Neuronal stem cell (in vitro differentiated cells): ENCODE results near the gene THOC6.

ENCODE experiments used
- DNase-seq: peaks from one replicate; pipeline ENCODE4 v3.0.0-alpha.2; 2013; ENCODE audit warnings: low spot score
- H2AFZ ChIP-seq: one replicate; pipeline ENCODE4 v1.6.1; 2013; ENCODE audit warnings: mild to moderate bottlenecking, low read length, inconsistent platforms
- H2AK5ac ChIP-seq: 2 replicates; pipeline ENCODE4 v1.6.1; 2013; ENCODE audit warnings: low read depth, mild to moderate bottlenecking, inconsistent platforms, low read length, moderate library complexity, mixed read lengths
- H2BK120ac ChIP-seq: 2 replicates; pipeline ENCODE4 v1.6.1; 2013; ENCODE audit warnings: low read depth, mild to moderate bottlenecking, inconsistent platforms, low read length, moderate library complexity, mixed read lengths
- H2BK12ac ChIP-seq: one replicate; pipeline ENCODE4 v1.6.1; 2013; ENCODE audit warnings: low read length, inconsistent platforms
- H2BK15ac ChIP-seq: 2 replicates; pipeline ENCODE4 v1.6.1; 2013; ENCODE audit warnings: mild to moderate bottlenecking, low read length, inconsistent platforms, mixed read lengths
- H2BK5ac ChIP-seq: one replicate; pipeline ENCODE4 v1.6.1; 2013; ENCODE audit warnings: inconsistent platforms, mild to moderate bottlenecking, low read length, moderate library complexity
- H3K14ac ChIP-seq: one replicate; pipeline ENCODE4 v1.6.1; 2013; ENCODE audit warnings: low read length, inconsistent platforms
- H3K18ac ChIP-seq: 2 replicates; pipeline ENCODE4 v1.6.1; 2013; ENCODE audit warnings: low read length, inconsistent platforms
- H3K23ac ChIP-seq: 2 replicates; pipeline ENCODE4 v1.6.1; 2013; ENCODE audit warnings: low read depth, mild to moderate bottlenecking, mixed read lengths, low read length, inconsistent platforms; ENCODE audit not compliant: poor library complexity
- H3K27ac ChIP-seq: replicated peaks from 3 replicates; pipeline ENCODE4 v1.5.1; 2013; ENCODE audit warnings: low read length, inconsistent platforms
- H3K27me3 ChIP-seq, 3 experiments: 2 replicates each; pipeline ENCODE4 v1.6.1; 2013; ENCODE audit warnings: low read length in 3 of 3, mild to moderate bottlenecking in 2 of 3, inconsistent platforms in 1 of 3, low read depth in 1 of 3, mixed read lengths in 1 of 3, moderate library complexity in 1 of 3; ENCODE audit not compliant: control insufficient read depth in 3 of 3, insufficient read depth in 3 of 3
- H3K36me3 ChIP-seq, 2 donors: replicated peaks in 1 of 2; 2 replicates each; pipeline ENCODE4 v1.6.1; 2013; ENCODE audit warnings: low read length in 2 of 2; ENCODE audit not compliant: control insufficient read depth in 2 of 2, insufficient read depth in 2 of 2
- H3K4ac ChIP-seq: 2 replicates; pipeline ENCODE4 v1.6.1; 2013; ENCODE audit warnings: inconsistent platforms, mild to moderate bottlenecking, low read length, moderate library complexity
- H3K4me1 ChIP-seq, 2 donors: 1 replicate in 1 of 2; 2 replicates in 1 of 2; pipeline ENCODE4 v1.6.1; 2013; ENCODE audit warnings: low read length in 2 of 2, low read depth in 1 of 2; ENCODE audit not compliant: control insufficient read depth in 2 of 2, insufficient read depth in 1 of 2
- H3K4me2 ChIP-seq: one replicate; pipeline ENCODE4 v1.6.1; 2013; ENCODE audit warnings: mild to moderate bottlenecking, low read length, inconsistent platforms; ENCODE audit not compliant: insufficient read depth, poor library complexity, severe bottlenecking
- H3K4me3 ChIP-seq, 2 donors: 2 replicates each; pipeline ENCODE4 v1.5.1; 2013; ENCODE audit warnings: low read length in 2 of 2, mild to moderate bottlenecking in 2 of 2, inconsistent platforms in 1 of 2, moderate library complexity in 1 of 2
- H3K79me1 ChIP-seq: one replicate; pipeline ENCODE4 v1.6.1; 2013; ENCODE audit warnings: low read depth, mild to moderate bottlenecking, inconsistent platforms, low read length, moderate library complexity
- H3K9ac ChIP-seq: one replicate; pipeline ENCODE4 v1.6.1; 2013; ENCODE audit warnings: mild to moderate bottlenecking, low read depth, low read length, inconsistent platforms; ENCODE audit not compliant: poor library complexity
- H3K9me3 ChIP-seq, 2 donors: replicated peaks in 1 of 2; 2 replicates each; pipeline versions ENCODE3 to v1.6.1; 2013; ENCODE audit warnings: low read length in 2 of 2, mild to moderate bottlenecking in 2 of 2, inconsistent platforms in 1 of 2, low read depth in 1 of 2, mixed read lengths in 1 of 2, moderate library complexity in 1 of 2; ENCODE audit not compliant: control insufficient read depth in 2 of 2, insufficient read depth in 1 of 2
- H4K8ac ChIP-seq: one replicate; pipeline ENCODE4 v1.6.1; 2013; ENCODE audit warnings: low read depth, mild to moderate bottlenecking, inconsistent platforms, low read length, moderate library complexity
- H4K91ac ChIP-seq: one replicate; pipeline ENCODE4 v1.6.1; 2013; ENCODE audit warnings: low read length, low read depth, mild to moderate bottlenecking, inconsistent platforms; ENCODE audit not compliant: poor library complexity
- WGBS, 2 donors: extraction: QIAGEN DNeasy Blood & Tissue Kit; methylation state at CpG; one replicate each; pipeline ENCODE4 v1.1.7; 2013; ENCODE audit warnings: missing lambda C conversion rate in 2 of 2, mixed read lengths in 1 of 2; ENCODE audit not compliant: insufficient read length in 2 of 2, insufficient replicate concordance in 1 of 2; ENCODE audit errors: extremely low coverage in 2 of 2; 5-methylcytosine and 5-hydroxymethylcytosine counted together

THOC6 gene

GRCh38 chr16:3046641-3047386 is 23.0 kb downstream of the THOC6 start:
- H4K91ac ChIP-seq = no peak overlapping the region
- no peak overlapping the region for H3K27ac ChIP-seq
- DNase-seq = no peak
- peaks cover 14 to 67% (median 28%) of the 10 kb centered on the region in 3 experiments for H3K27me3 ChIP-seq
- H2BK5ac ChIP-seq = peak overlapping the region; percentile 29
- WGBS, 2 donors = no CpG with 5 or more reads among the region's 54 CpGs
- H2BK120ac ChIP-seq = no peak overlapping the region
- H3K4me3 ChIP-seq = peak overlapping the region; percentile 49 to 64
- H4K8ac ChIP-seq = no peak overlapping the region
- peaks cover 0 to 1% of the 10 kb centered on the region in 2 donors for H3K4me1 ChIP-seq
- no peak overlapping the region for H2BK12ac ChIP-seq
- no peak overlapping the region for H3K14ac ChIP-seq
- peak overlapping the region; percentile 99 for H2AFZ ChIP-seq
- peaks cover 1% of the 10 kb centered on the region for H3K79me1 ChIP-seq
- H3K18ac ChIP-seq = peak overlapping the region; percentile 83
- H2AK5ac ChIP-seq = peak overlapping the region; percentile 92
- H3K23ac ChIP-seq = peak overlapping the region; percentile 85
- peak overlapping the region; percentile 89 for H3K4me2 ChIP-seq
- H3K9me3 ChIP-seq = peaks cover 0 to 2% of the 10 kb centered on the region in 2 donors
- no peak overlapping the region for H3K4ac ChIP-seq
- no peaks in the 10 kb centered on the region for H3K36me3 ChIP-seq
- H3K9ac ChIP-seq = no peak overlapping the region
- H2BK15ac ChIP-seq = peak overlapping the region; percentile 37

GRCh38 chr16:3047387-3047720 is 23.5 kb downstream of the THOC6 start:
- Histone ChIP-seq H3K14ac (no peak overlapping the region), H3K27ac (no peak overlapping the region), H2BK15ac (peak overlapping the region; percentile 37), H3K9me3 (peaks cover 0 to 2% of the 10 kb centered on the region in 2 donors), H3K9ac (no peak overlapping the region), H3K4me3 (peak overlapping the region in 1 of 2 donors; percentile 49), H4K91ac (no peak overlapping the region), H3K4ac (no peak overlapping the region), H2BK120ac (no peak overlapping the region), H3K18ac (peak overlapping the region; percentile 71), H2AK5ac (peak overlapping the region; percentile 92), H2AFZ (no peak overlapping the region), H3K4me1 (peaks cover 0 to 1% of the 10 kb centered on the region in 2 donors), H4K8ac (no peak overlapping the region), H2BK5ac (peak overlapping the region; percentile 29), H3K36me3 (no peaks in the 10 kb centered on the region), H3K27me3 (peaks cover 14 to 67% (median 28%) of the 10 kb centered on the region in 3 experiments), H2BK12ac (no peak overlapping the region), H3K23ac (peak overlapping the region; percentile 85), H3K4me2 (no peak overlapping the region), H3K79me1 (peaks cover 1% of the 10 kb centered on the region)
- no peak for DNase-seq
- no CpG with 5 or more reads among the region's 13 CpGs for WGBS, 2 donors

GRCh38 chr16:3049921-3050481 is 26.2 kb downstream of the THOC6 start:
- Histone ChIP-seq H3K4me2 (no peak overlapping the region), H3K4ac (no peak overlapping the region), H2BK120ac (peak overlapping the region; percentile 81), H3K9me3 (peaks cover 0 to 2% of the 10 kb centered on the region in 2 donors), H3K27ac (no peak overlapping the region), H4K91ac (no peak overlapping the region), H3K79me1 (peaks cover 1% of the 10 kb centered on the region), H2BK15ac (no peak overlapping the region), H3K4me1 (peaks cover 0 to 1% of the 10 kb centered on the region in 2 donors), H3K27me3 (peaks cover 11 to 48% (median 28%) of the 10 kb centered on the region in 3 experiments), H3K9ac (no peak overlapping the region), H3K18ac (peak overlapping the region; percentile 57), H2AFZ (no peak overlapping the region), H2BK12ac (peak overlapping the region; percentile 41), H3K23ac (peak overlapping the region; percentile 80), H2BK5ac (peak overlapping the region; percentile 53), H3K14ac (peak overlapping the region; percentile 82), H2AK5ac (no peak overlapping the region), H3K36me3 (peaks cover 6 to 7% of the 10 kb centered on the region in 2 donors), H4K8ac (no peak overlapping the region), H3K4me3 (no peak overlapping the region)
- DNase-seq = no peak
- WGBS, 2 donors = no CpG with 5 or more reads among the region's 26 CpGs

GRCh38 chr16:3050487-3050886 is 26.7 kb downstream of the THOC6 start:
- WGBS, 2 donors = no CpG with 5 or more reads among the region's 5 CpGs

More at GRCh38 chr16:3050487-3050886, 26.7 kb downstream of the THOC6 start:
- Histone ChIP-seq H3K27me3 (peaks cover 11 to 44% (median 28%) of the 10 kb centered on the region in 3 experiments), H3K4me3 (no peak overlapping the region), H3K79me1 (peaks cover 1% of the 10 kb centered on the region), H3K4me1 (no peaks in the 10 kb centered on the region), H2BK120ac (no peak overlapping the region), H2BK15ac (no peak overlapping the region), H3K9ac (no peak overlapping the region), H3K36me3 (peaks cover 7 to 11% of the 10 kb centered on the region in 2 donors), H2BK5ac (no peak overlapping the region), H3K14ac (peak overlapping the region; percentile 38), H3K4me2 (no peak overlapping the region), H2BK12ac (no peak overlapping the region), H3K9me3 (peaks cover 0 to 2% of the 10 kb centered on the region in 2 donors), H4K91ac (no peak overlapping the region), H2AFZ (no peak overlapping the region), H3K4ac (no peak overlapping the region), H2AK5ac (no peak overlapping the region), H3K18ac (no peak overlapping the region), H3K23ac (no peak overlapping the region), H4K8ac (no peak overlapping the region), H3K27ac (no peak overlapping the region)
- no peak for DNase-seq
